EH (cell line): ENCODE results near the gene RNF7.
"Not testable (repeated sequence)": the region's sequence is repeated elsewhere in the genome, so short reads cannot be mapped to it uniquely, and the experiment has no call there.

Experiments used
- DNase-seq: peaks from one replicate; pipeline ENCODE4 v3.0.0-alpha.2; 2015; ENCODE audit warnings: low read depth

The RNF7 gene

DNA sequence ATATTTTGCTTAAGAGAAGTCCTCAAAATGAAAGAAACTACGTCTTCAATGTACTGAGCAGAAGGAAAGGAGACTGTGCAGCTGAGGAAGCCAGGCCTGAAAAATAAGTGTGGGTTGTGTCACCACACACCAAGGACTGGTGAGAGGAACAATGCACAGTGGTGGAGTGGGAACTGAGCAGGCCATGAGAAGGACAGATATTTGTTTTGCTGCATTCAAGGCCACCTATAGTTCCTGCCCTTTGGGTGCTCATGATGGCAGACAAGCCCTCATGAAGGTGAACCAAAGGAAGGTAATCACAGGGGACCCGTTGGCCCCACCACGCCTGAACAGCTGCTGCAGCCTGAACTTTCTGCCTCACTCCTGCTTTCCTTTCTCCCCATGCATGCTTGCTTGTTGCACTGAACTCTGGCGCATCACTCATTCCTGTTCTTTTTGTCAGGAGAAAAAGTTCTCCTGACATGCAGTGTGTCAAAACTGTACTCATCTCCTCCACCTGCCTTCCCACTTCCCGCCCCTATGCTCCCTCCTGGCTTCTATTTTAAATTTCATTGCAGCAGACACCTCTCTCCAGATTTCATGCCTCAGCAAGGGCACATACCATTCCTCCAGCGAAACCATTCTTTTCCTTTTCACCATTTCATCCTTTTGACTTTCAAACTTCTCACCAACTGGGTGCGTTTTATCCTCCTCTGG is 2.2 kb upstream of the RNF7 start:
- peak; percentile 19 for DNase-seq

DNA sequence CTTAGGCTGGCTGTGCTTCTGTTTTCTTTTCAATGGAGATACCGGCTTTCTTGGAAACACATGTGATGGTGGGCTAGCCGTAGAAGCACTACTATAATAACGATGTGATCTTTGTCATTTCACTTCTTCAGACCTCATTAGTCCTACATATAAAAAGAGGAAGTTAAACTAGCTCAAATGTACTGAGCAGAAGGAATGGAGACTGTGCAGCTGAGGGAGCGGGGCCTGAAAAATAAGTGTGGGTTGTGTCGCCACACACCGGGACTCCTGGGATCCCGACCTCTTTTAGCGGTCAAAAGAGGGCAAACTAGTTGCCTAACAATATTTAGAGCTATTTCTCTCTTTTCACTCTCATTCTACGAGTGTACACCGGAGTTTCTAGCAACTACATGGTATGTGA is 1.0 kb upstream of the RNF7 start:
- DNase-seq: no peak

DNA sequence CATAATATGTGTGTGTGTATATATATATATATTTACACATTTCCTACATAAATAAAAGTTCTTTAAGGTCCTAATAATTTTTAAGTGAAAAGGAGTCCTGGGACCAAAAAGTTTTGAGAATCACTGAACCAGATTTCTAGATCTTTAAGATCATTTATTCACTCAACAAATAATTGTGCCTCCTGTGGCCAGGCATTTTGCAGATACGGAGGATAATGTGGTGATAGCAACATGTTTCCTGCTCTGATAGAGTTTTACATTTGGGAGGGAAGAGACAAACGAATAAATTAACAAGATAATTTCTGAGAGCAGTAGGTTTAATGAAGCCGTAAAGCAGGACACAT is 448 bp upstream of the RNF7 start:
- DNase-seq: no peak

DNA sequence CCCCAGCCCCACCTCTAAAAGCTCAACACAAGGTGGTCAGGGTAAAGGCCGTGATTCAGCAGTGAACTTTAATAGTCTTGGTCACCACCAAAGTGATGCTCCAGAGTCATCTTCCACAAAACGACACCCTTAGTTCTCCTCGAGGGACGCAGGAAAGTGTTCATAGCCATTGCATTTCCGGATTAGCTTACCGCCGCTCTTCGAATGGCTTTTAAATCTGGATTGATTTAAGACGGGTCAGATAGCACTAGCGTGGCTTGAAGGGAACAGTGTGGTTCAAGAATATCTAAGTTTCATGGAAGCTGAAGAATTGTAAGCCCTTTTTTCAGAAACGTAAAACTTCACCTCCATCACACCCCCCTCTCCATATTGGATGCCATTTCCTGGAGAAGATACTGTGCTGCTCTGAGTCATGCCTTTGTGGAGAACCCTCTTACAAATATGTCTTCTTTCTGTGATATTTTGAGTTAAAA is 829 bp downstream of the RNF7 start:
- peak; percentile 60 for DNase-seq

DNA sequence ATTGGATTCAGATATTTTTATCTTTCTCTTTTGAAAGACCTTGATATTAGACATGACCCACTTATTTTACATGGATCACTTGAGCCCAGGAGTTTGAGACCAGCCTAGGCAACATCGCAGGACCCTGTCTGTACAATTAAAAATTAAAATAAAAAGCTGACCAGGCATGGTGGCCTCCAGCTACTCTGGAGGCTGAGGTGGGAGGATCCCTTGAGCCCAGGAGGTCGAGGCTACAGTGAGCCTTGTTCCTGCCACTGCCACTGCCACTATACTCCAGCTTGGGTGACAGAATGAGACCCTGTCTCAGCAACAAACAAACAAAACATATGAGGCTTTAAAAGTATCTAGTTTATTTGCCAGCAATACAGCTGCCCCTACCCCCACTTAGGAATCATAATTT is 1.6 kb downstream of the RNF7 start:
- DNase-seq: no peak

DNA sequence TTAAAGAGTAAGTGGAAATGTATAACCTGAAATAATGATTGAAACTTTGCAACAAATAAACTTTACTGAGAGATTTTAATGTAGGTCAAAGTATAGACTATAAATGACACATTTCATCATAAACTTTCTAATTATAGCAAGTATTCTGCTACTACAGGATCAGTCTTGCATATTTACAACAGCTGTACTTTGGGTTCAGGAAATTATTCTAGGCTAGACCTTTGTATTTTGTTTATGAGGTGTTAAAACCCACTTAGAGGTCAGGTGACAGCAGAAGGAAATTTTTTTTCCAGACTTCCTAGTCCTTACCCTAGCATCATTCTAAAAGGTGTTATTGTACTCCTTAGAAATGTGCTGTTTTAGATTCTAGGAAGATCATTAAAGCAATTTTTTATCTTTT is 2.3 kb downstream of the RNF7 start:
- DNase-seq: no peak

DNA sequence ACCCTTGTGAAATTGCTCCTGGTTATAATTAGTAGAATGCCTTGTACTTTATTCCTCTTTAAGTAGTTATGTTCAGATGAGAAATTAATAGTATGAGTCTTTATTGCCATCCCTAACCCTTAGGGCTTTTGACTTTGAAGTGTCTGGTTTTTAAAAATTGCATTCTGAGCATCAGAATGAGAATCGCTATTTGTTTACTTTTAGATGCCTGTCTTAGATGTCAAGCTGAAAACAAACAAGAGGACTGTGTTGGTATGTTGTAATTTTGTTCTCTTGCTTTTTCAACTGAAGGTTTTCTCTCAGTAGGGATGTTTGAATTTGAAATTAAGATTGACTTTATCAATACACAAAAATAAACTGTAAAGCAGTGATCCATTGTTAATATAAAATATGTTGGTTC is 5.2 kb downstream of the RNF7 start:
- no peak for DNase-seq

DNA sequence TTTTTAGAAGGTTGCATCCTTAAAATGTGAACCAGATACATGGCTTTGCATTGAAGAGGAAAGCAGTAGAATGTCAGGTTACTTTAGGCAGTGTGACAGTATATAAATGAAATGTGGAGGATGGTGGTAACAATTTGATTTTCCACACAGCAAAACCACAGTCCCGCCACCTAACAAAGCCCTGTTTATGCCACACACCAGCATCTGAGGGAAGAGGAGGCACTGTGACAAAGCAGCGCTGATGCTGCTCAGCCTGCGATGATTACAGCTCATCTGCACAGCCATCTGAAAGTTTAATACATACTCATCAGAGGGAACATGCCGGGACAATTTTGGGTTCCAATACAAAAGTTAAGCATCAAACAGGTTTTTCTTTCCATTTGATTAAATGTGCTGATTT is 8.9 kb downstream of the RNF7 start:
- no peak for DNase-seq

DNA sequence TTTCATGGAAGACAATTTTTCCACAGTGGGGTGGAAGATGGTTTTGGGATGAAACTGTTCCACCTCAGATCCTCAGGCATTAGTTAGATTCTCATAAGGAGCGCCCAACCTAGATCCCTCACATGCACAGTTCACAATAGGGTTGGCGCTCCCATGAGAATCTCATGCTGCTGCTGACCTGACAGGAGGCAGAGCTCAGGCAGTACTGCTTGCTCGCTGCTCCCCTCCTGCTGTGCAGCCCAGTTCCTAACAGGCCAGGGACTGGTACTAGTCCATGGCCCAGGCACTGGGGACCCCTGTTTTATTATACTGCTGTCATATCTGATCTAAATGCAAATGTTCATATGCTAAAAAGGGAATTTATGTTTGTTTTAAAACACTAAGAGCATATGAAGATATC is 15.3 kb downstream of the RNF7 start:
- DNase-seq: no peak

DNA sequence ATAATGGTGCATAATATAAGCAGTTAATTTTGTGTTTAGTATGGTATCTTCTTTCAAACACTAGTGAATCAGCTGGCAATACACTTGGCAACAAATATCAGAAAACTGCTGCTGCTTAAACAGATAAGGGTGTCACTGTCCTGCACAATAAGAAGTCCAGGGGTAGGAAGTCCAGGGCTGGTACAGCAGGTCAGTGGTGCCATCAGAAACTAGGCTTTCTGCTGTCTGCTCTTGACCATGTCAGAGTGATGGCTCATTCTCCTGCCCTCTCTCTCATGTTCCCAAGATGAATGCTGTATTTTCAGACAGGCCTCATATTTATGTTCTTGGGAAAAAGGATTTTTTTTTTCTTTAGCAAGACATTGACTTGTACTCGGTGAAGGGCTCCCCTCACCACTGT is 15.9 kb downstream of the RNF7 start:
- no peak for DNase-seq

DNA sequence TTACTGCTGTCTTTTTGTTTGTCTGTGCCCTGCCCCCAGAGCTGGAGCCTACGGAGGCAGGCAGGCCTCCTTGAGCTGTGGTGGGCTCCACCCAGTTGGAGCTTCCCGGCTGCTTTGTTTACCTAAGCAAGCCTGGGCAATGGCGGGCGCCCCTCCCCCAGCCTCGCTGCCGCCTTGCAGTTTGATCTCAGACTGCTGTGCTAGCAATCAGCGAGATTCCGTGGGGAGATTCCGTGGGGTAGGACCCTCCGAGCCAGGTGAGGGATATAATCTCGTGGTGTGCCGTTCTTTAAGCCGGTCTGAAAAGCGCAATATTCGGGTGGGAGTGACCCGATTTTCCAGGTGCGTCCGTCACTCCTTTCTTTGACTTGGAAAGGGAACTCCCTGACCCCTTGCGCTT is 24.5 kb downstream of the RNF7 start:
- not testable (repeated sequence) for DNase-seq

DNA sequence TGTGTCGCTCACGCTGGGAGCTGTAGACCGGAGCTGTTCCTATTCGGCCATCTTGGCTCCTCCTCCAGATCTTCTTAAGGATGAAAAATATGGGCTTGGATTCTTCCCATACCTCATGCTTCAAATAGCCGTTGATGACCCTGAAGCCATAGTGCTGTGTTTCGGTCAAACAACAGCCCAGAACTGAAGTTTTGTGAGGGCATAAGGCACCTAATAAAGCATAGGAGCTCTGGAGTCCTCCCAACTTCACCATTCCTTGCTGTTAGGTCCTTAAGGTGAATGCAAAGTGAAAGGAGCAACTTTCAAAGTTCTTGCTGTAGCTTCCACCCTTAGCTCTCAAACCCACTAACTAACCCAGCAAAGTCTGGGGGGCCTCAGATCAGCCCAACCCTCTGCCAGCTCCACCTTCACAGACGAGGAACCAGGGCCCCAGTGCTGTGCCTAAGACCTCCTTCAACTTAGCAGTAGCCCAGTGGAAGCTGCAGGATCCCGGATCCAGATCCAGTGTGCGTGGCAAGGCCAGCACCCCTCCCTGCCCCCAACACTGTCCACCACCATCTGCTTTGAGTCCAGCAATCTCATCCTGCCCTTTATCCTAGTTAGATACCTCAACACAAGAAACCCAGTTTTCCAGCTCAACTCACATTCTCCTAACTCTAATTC is 25.1 kb downstream of the RNF7 start, which contains the start of gene GRK7:
Gene GRK7, plus strand, starts transcription at position 321 of the 663 bp plus-strand sequence. CDS start 14,877 bp downstream, outside the sequence.
- DNase-seq: no peak

DNA sequence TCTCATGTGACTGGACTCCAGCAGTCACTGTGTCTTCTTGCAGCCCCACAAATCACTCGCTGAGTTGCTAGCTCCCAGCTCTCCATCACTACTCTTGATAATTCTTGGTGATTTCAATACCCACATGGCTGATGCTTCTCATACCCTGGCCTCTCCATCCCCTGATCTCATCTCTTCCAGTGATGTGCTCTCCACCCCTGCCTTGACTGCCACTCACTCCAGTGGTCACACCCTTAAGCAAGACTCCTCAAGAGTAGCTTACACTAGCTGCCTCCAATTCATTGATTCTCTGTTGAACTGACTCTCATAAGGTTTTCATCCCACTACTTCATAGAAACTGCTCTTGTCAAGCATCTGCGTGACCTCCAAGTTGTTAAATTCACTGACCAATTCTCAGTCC is 25.9 kb downstream of the RNF7 start:
- DNase-seq: no peak

DNA sequence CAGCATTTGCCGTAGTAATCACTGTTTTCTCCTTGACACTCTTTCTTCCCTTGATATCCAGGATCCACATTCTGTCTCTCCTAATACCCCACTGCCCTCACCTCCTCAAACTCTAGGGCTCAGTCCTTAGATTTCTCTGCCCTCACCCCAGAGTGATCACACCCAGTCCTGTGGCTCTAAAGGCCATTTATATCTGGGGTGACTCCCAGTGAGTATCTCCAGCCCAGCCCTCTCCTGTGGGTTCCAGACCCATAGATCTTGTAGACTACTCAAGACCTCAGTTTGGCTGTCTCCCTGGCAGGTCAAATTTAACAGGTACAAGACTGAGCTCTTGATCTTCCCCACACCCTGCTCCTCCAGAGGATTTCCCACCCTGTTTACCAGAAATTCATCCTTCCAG is 26.4 kb downstream of the RNF7 start:
- no peak for DNase-seq

DNA sequence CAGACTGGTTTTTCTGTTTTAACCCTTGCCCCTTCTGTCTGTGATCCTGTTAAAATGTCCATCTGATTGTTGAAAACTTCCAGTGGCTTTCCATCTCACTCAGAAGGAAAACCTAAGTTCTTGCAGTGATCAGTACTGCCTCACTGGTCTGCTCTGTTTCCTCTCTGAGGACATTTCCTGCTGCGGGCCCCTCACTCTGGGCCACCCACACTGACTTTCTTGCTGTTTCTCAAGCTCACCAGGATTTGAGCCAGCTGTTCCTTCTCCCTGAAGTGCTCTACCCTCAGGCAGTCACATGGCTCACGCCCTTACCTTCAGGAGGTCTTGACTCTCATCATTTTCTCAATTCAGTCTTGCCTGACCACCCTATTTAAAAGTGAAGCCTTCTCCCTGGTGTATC is 26.9 kb downstream of the RNF7 start:
- DNase-seq: no peak

DNA sequence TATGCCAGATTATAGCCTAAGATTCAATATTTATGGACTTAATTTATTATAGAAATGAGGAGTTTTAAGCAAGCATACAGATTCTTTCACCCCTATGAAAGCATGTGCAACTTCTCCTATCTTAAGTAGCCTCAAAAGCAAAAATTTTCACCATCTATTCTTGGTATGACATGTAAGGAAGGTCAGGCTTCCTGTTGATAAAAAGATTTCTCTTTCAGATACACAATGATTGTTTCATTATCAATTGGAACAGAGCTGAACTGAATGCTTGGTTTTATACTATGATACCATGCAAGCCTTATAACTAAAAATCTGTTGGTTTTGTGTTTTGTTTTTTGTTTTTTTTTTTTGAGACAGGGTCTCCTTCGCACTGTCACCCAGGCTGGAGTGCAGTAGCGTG is 29.0 kb downstream of the RNF7 start:
- no peak for DNase-seq

DNA sequence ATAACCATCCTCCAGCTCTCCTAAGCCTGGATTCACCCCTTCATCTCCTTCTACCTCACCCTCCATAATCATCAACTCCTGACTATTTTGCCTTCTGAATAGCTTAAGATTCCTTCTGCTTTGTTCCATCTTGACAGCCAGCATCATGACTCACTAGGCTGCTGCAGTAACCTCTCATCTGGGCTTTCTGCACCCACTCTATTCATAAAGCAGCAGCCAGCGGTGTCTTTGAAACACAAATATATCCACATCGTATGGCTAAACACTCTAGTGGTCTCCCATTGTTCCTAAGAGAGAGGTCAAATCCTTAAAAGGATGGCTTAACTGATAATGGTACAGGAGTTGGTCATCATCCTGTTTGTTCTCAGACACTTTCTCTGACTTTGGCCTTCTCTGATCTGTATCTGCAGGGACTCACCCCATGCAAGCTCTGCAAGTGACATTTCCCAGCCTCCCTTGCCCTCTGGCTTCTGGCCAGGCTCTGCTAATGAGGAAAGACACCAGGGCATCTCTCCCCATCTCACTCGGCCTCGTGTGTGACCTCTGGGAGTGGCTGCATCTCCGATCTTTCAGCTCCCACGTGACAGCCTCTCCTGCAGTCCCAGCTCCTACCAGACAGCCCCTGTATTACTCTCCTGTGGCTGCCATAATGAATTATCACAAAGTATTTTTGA is 31.3 kb downstream of the RNF7 start:
- DNase-seq: peak; percentile 24

DNA sequence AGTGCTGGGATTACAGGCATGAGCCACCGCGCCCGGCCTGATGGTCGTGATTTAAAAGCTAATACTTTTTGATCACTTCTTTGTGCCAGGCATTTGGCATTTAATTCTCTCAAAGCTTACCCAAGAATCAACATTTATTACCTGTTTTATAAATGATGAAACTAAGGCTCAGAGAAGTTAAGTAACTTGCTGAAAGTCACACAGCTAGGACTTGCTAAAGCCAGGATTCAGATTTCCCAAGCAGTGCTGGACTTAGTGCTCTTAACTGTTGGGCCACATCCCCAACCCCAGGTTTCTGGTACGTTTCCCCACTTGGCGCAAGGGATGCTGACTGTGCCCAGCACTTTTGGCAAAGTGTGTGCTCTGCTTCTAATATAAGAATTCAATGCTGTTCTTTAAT is 35.6 kb downstream of the RNF7 start:
- no peak for DNase-seq

DNA sequence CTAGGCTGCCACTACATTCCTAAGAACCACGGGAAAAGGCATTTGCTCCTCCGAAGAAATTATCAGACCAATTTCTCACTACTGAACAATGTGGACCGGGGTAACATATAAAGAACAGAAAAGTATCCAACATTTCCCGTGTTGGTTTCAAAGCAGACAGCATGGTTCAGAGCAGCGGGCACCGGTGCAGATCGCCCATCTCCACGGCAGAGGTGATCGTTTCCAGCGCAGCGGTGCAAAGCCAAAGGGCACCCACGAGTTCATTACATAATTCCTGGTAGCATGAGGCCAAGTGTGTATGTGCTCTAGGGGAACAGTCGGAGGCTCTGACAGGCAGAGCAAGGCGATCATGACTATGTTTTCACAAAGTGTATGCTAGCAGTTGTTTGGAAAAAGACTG is 38.3 kb downstream of the RNF7 start:
- no peak for DNase-seq

DNA sequence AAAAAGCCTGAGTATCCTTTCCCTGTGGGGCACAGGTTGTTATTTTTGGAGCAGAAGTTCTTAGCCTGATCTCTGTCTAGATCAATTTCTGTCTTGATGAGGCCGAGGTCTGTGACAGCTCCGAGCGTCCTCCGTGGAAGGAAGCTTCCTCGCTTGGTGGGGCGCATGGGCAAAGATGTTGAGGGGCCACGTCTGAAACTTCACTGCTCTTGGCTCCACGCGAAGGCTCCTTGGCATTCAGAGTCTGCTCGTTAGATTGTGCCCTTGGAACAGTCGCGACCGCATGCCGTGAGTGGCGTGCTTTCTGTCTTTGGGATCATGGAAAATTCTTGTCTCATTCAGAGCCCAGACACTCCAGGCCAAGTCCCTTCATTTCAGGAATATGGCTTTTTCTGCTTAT is 38.8 kb downstream of the RNF7 start:
- DNase-seq: no peak

DNA sequence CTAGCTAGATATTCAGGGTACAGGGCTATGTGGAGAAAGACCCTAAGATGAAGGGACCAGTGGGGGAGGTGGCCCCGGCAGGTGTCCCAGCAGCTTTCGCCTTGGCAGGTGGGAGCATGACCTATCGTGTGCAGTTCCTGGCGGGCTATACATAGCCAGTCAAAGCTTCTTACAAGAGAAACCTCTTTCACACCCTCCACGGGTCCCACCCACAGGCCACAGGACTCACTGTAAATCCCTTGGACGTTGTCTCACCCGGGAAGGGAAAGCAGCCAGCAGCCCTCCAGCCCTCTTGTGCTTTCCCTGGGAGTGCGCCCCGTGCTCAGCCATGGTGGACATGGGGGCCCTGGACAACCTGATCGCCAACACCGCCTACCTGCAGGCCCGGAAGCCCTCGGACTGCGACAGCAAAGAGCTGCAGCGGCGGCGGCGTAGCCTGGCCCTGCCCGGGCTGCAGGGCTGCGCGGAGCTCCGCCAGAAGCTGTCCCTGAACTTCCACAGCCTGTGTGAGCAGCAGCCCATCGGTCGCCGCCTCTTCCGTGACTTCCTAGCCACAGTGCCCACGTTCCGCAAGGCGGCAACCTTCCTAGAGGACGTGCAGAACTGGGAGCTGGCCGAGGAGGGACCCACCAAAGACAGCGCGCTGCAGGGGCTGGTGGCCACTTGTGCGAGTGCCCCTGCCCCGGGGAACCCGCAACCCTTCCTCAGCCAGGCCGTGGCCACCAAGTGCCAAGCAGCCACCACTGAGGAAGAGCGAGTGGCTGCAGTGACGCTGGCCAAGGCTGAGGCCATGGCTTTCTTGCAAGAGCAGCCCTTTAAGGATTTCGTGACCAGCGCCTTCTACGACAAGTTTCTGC is 40.1 kb downstream of the RNF7 start:
- no peak for DNase-seq

DNA sequence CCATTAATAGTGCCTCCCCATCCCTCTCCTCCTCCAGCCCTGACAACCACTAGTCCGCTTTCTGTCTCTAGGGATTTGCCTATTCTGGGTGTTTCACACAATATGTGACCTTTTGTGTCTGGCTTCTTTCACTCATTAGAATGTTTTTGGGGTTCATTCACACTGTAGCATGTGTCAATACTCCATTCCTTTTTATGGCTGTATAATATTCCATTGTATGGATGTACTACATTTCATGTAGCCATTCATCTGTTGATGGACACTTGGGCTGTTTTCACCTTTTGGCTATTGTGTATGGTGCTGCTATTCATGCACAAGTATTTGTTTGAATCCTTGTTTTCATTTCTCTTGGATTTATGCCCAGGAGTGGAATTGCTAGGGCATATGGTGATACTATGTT is 41.6 kb downstream of the RNF7 start:
- no peak for DNase-seq
